BE2C (cell line): ENCODE measurements around the gene GAP43.

Experiments
- DNase-seq: peaks from one replicate; pipeline ENCODE4 v3.0.0-alpha.2; 2020
- H3K27me3 ChIP-seq: fragments of 250-450 bp; sonication (Bioruptor Pico); 2 replicates; pipeline ENCODE4 v1.5.1; 2020; ENCODE audit warnings: mild to moderate bottlenecking
- H3K36me3 ChIP-seq: fragments of 250-450 bp; sonication (Bioruptor Pico); 2 replicates; pipeline ENCODE4 v1.5.1; 2020; ENCODE audit warnings: mild to moderate bottlenecking
- H3K4me1 ChIP-seq: fragments of 250-450 bp; sonication (Bioruptor Pico); 2 replicates; pipeline ENCODE4 v1.5.1; 2020
- H3K4me3 ChIP-seq: 2 replicates; pipeline ENCODE4 v1.5.1; 2011; ENCODE audit warnings: low read depth, low read length
- H3K9me3 ChIP-seq: fragments of 250-450 bp; sonication (Bioruptor Pico); 2 replicates; pipeline ENCODE4 v1.5.1; 2020
- TF ChIP-seq, protein P1 (sequence below): IDR thresholded peaks from 2 replicates; pipeline ENCODE4 v1.5.1; 2012; ENCODE audit warnings: mild to moderate bottlenecking, low read depth, low read length

GAP43 gene

DNA sequence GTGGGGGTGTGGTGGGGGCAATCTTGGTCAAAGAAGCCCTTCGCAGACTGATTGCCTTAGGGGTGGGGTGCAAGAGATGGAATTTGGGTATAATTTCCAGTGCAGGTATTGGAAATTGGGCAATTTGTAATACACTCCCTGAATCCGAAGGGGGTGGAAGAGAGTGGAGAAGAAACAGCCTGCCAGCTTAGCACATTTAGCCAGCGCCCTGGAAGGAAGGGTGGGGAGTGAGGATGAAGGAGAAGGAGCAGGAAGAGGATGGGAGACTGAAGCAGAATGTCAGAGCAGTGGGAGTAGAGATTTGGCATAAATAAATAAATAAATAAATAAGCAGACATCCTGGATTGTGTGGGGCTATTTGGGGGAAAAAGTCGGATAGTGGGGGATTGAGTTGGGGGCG is 1.6 kb downstream of the GAP43 start:
- Histone ChIP-seq H3K4me3 (peak overlapping the region; percentile 65), H3K36me3 (no peaks in the 10 kb centered on the region), H3K9me3 (no peaks in the 10 kb centered on the region), H3K27me3 (no peaks in the 10 kb centered on the region), H3K4me1 (peaks cover 9% of the 10 kb centered on the region; the same call in 1 of the 2 replicates)
- TF ChIP-seq, protein P1, sequence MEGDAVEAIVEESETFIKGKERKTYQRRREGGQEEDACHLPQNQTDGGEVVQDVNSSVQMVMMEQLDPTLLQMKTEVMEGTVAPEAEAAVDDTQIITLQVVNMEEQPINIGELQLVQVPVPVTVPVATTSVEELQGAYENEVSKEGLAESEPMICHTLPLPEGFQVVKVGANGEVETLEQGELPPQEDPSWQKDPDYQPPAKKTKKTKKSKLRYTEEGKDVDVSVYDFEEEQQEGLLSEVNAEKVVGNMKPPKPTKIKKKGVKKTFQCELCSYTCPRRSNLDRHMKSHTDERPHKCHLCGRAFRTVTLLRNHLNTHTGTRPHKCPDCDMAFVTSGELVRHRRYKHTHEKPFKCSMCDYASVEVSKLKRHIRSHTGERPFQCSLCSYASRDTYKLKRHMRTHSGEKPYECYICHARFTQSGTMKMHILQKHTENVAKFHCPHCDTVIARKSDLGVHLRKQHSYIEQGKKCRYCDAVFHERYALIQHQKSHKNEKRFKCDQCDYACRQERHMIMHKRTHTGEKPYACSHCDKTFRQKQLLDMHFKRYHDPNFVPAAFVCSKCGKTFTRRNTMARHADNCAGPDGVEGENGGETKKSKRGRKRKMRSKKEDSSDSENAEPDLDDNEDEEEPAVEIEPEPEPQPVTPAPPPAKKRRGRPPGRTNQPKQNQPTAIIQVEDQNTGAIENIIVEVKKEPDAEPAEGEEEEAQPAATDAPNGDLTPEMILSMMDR: no peak; the same call in 1 of the 2 replicates
- DNase-seq: no peak

DNA sequence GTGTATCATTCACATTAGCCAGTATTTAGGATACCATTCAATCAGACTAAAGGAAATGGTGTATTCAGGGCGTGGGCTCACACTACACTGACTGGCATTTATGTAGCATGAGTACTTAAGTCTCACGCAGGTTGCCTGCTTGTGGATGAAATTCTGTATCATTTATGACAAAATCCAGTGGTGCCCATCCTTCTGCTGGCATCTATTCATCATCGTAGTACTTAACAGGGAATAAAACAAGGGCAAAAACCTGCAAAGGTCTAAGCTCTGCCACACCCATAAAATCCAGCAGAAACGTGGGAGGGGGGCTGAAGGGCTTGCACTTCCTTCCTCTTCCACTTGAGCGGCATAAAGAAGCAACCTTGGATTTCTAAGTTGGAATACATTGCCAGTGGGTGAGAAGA is 2.7 kb downstream of the GAP43 start:
- TF ChIP-seq, protein P1: peak; percentile 41
- Histone ChIP-seq H3K9me3 (no peaks in the 10 kb centered on the region), H3K4me3 (peak overlapping the region; percentile 65), H3K27me3 (no peaks in the 10 kb centered on the region), H3K36me3 (no peaks in the 10 kb centered on the region), H3K4me1 (peaks cover 9% of the 10 kb centered on the region; the same call in 1 of the 2 replicates)
- peak; percentile 24 for DNase-seq

DNA sequence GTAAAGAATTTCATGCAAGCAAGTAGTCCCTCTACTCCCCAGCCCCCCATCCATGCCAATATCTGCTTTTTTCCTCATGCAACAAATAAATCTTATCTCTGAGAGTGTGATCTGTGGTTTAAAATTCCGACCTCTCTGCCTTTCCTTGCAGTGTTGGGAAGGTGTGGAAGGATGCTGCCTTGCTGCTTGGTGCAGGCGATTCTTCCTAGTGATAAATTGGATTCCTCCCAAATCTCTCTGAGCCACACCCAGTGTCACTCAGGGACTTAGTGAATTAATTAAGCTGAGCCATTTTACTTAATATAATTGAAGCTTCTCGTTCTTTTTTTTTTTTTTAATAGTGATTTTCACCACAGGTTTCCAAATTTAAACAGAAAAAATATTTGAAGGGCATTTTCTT is 3.4 kb downstream of the GAP43 start:
- no peaks in the 10 kb centered on the region for H3K27me3 ChIP-seq
- H3K4me3 ChIP-seq: no peak overlapping the region
- H3K9me3 ChIP-seq: no peaks in the 10 kb centered on the region
- TF ChIP-seq, protein P1: no peak
- no peak for DNase-seq
- H3K4me1 ChIP-seq: peaks cover 9% of the 10 kb centered on the region; the same call in 1 of the 2 replicates
- H3K36me3 ChIP-seq: peaks cover 4% of the 10 kb centered on the region; the same call in 1 of the 2 replicates

DNA sequence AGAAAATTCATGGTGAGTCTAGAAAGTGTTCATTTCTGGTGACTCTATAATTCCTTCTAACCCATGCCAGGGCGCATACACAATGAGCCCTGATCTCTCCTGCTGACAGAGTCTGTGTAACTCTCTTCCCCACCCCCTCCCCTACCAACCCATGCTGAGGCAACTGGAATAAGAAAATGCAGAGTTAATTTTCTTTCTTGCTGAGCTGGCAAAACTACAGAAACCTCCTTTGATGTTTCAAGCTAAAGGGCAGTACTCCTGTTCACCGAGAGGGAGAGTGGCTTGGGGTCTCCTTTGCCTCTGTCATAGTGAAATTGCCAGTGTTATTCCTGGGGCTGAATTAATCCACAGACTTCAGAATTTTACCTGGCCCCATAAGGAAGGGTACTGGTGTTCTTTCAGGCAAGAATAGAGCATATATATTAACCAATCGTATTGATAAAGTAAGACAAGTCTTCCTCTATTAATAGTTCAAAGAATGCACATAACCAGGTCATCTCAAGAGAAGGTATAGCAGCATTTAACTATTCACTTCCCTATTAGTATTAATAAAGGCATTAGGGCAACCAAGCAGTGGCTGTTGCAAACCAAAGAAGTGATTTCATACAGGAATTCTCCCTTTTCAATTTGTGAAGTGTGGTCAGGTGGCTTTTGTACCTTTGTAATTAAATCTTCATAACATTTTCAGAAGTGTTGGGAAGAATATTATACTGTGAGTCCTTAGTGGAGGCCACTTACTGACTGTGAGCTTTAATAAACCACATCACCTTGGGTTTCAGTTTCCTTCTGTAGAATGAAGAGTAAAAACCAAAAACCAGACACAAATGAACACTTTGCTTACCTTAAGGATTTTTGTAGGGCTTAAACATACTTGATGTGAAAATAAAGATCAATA is 4.1 kb downstream of the GAP43 start:
- Histone ChIP-seq H3K4me1 (peaks cover 9% of the 10 kb centered on the region; the same call in 1 of the 2 replicates), H3K27me3 (no peaks in the 10 kb centered on the region), H3K36me3 (peaks cover 8% of the 10 kb centered on the region; the same call in 1 of the 2 replicates), H3K4me3 (no peak overlapping the region), H3K9me3 (no peaks in the 10 kb centered on the region)
- DNase-seq: no peak
- TF ChIP-seq, protein P1: 0 out of 2 replicates have a peak, but pooled peaks have one; percentile 10

DNA sequence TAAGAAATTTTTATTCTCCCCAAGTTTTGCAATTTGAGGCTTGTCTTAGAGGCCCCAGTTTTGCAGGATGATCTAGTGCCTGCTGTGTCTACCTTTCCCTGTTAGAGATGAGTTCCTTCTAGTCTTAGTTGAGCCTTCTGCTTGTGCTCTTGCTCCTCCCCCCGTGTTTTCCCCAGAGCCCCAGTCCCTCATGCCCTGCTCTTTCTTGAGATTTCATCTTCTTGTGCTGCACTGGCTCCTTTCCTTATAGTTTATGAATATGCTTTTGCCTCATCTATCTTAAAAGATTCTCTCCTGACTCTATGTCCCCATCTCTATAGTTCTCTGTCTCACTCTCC is 4.7 kb downstream of the GAP43 start:
- Histone ChIP-seq H3K4me3 (no peak overlapping the region), H3K4me1 (peaks cover 9% of the 10 kb centered on the region; the same call in 1 of the 2 replicates)

More for the DNA sequence above, 4.7 kb downstream of the GAP43 start:
- Histone ChIP-seq H3K36me3 (peaks cover 8% of the 10 kb centered on the region; the same call in 1 of the 2 replicates), H3K9me3 (no peaks in the 10 kb centered on the region), H3K27me3 (no peaks in the 10 kb centered on the region)
- DNase-seq: no peak
- TF ChIP-seq, protein P1: no peak
